HG02763 (cell line): ENCODE results near the gene SCAF8.
A peak's percentile ranks its signal among the peaks of the same experiment; 100 is the strongest.
"Not testable (repeated sequence)": the region's sequence is repeated elsewhere in the genome, so short reads cannot be mapped to it uniquely, and the experiment has no call there.

ENCODE experiments used
- ATAC-seq: cut with Tn5 transposase; IDR thresholded peaks from one replicate; pipeline ENCODE4 v1.9.1; 2021; ENCODE audit warnings: mild to moderate bottlenecking, moderate library complexity; ENCODE audit not compliant: unreplicated experiment

The SCAF8 gene

GRCh38 chr6:154732538-154733182 is 556 bp upstream of the SCAF8 start:
- ATAC-seq, result no peak

DNA sequence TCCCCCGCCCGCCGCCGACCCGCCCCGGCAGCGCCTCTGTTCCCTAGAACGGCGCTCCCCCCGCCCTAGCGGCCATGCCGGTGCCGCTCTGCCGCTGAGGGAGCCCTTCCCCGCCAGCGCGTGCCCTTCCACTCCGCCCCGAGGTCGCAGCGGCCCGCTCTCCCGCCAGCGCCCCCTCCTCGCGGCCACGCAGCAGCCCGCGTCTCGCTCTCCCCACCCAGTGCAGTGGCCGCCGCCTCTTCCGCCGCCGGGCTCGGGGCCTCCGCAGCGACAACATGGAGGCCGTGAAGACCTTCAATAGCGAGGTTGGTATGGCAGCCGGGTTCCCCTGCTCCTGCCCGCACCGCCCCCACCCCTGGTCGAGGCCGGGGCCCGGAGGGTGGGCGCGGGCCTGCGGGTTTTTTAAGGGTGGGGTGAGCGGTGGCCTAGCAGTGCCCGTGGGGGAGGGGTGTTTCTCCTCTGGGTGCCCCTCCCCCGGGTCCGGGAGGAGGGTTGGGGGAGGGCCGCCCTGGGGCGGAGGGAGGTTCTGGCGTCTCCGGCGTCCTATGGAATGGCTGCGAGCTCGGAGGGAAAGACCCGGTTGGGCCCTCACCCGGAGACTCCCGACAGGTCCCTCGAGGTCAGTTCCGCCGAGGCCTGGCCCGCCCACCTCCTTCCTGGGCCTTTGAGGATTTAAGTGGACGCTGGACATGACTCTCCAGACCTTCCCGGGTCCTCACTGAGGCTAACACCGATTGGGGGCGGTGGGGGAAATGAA is 588 bp downstream of the SCAF8 start:
- peak; percentile 73 for ATAC-seq

DNA sequence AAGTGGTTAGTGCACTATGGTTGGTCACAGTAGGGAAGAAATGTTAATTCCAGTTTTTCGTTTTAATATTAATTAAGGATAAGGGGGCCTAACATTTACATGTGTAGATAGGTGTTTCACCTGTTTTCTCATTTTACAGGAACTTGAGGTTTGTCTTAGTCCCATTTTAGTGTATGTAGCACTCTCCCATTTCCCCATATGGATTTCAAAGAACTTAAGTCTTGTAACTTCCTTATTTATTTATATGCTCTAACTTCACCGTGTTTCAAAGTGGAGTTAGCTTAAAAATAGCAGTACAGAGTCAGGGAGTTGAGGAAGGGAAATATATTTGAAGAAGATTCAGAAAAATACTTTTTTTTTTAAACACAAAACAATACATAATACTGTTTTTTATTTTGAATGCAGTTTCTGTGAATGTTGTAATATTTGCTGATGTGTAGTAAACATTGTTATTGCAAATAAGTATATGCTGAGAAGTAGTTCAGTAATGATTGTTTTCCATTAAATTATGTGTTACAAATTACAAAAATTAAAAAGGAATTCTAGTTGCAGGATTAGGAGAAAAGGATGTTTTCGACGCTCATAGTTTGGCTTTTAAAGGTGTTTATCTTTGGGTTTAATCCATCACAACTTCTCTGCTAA is 3.5 kb downstream of the SCAF8 start:
- ATAC-seq, result no peak

DNA sequence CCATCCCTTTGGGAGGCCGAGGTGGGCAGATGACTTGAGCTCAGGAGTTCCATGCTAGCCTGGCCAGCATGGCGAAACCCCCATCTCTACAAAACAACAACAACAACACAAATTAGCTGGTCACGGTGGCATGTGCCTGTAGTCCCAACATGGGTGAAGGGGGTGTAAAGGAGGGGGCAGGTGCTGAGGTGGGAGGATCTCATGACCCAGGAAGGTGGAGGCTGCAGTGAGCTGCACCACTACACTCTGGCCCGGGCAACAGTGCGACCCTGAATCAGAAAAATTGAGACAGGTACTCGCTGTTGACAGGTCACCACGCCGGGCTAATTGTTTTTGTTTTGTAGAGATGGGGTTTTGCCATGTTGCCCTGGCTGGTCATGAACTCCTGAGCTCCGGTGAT is 4.2 kb downstream of the SCAF8 start:
- ATAC-seq, result no peak

GRCh38 chr6:154738551-154738961 is 5.3 kb downstream of the SCAF8 start:
- ATAC-seq, result no peak

DNA sequence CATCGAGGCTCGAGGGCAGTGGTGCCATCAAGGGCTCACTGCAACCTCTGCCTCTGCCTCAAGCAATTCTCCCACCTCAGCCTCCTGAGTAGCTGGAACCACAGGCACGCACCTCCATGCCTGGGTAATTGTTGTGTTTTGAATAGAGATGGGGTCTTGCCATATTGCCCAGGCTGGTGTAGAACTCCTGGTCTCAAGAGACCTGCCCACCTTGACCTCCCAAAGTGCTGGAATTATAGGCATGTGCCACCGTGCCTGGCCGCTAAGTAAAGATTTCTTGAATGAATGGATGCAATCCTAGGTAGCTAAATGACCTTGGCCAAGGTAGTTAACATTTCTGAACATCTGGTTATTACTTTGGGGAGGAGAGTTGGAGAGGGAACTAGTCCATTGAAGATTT is 7.4 kb downstream of the SCAF8 start:
- no peak for ATAC-seq

- ATAC-seq, result no peak
Observed at GRCh38 chr6:154742891-154743290, 9.7 kb downstream of the SCAF8 start.

DNA sequence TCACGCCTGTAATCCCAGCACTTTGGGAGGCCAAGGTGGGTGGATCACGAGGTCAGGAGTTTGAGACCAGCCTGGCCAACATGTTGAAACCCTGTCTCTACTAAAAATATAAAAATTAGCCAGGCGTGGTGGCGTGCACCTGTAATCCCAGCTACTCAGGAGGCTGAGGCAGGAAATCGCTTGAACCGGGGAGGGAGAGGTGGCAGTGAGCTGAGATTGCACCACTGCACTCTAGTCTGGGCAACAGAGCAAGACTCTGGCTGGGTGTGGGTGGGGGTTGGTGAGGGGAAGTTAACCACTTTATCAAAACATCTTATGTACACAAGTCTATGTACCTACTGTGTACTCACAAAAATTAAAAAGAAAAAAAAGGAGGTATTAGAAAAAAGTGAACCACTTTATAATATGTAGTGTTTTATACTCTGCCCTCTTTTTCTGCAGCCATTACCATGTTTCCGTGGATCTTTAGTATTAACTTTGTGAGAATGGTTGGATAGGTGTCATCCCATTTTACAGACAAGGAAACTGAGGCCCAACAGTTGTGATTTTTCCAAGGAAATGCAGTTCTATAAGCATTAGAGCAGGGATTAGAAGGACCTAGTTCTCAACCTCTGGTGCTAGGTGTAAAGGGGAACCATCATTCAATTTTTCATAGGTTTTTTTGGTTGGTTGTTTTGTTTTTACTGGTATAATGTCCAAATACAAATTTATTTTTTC is 11.0 kb downstream of the SCAF8 start:
- ATAC-seq, result not testable (repeated sequence)

DNA sequence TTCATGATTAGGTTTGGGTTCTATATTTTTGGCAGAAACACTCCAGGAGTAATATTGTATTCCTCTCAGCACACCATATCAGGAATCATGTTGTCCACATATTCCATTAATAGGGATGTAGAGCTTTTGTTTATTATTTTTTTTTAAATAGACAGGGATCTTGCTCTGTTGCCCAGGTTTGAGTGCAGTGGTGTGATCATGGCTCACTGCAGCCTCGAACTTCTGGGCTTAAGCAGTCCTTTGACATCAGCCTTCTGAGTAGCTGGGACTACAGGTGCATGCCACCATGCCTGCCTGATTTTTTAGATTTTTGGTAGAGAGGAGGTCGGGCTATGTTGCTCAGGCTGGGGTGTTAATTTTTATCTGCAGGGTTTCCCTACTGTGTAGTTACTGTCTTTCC is 12.0 kb downstream of the SCAF8 start:
- no peak for ATAC-seq

GRCh38 chr6:154749341-154749740 is 16.1 kb downstream of the SCAF8 start:
- ATAC-seq, result no peak

DNA sequence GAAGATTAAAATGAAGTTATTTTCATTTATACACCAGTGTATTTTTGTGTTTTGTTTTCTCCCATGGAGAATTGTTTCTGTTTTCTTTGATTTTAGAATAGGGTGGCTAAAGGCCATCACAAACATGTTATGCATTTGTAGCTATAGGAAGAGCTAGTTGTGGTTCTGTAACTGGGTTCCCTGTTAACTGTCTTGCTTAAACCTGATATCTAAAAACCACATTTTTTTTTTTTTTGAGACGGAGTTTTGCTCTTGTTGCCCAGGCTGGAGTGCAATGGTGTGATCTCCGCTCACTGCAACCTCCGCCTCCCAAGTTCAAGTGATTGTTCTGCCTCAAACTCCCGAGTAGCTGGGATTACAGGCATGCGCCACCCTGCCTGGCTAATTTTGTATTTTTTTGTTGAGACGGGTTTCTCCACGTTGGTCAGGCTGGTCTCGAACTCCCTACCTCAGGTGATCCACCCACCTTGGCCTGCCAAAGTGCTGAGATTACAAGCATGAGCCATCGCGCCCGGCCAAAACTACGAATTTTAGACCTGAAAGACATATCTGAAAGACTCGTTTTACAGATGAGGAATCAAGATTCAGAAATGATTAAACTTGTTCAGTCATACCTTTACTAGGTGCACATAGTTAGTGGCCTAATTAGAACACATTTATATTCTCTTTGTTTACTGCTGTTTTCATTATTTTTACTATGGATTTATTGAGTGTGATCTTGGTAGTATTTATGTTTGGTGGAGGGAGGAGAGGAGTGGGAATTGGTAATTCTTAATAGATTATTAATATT is 18.0 kb downstream of the SCAF8 start:
- no peak for ATAC-seq

DNA sequence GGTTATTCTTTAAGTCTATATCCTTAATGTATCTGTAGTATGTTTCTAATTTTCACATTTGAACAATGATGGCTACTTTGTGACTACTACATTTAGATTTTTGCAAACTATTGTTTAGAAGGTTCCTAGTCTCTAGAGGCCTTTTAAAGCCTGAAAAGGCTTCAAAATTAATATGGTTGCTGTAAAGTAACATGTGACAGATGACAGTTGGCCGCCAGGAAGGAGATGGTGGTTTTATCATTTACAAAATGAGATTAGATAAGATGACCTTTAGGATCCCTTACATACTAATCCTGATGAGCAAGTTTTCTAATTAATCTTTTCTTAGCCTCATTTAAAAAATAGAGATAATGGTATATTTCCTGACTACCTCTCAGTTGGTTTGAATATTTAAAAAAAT is 18.8 kb downstream of the SCAF8 start:
- ATAC-seq, result no peak

DNA sequence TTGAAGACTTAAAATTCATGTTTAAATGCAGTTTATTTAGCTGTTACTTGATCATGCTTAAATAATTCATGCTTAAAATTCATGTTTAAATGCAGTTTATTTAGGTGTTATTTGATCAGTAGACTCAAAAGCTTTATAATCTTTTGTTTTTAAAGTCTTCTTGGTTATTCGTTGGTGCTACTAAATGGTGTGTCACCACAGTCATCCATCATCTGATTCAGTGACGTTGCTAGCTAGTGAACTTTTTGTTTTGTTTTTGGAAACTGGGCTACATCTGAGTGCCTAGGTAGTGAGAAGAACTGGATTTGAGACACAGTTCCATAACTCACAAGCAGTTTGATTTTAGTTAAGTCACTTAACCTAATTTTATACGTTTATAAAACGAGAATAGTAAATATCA is 20.9 kb downstream of the SCAF8 start:
- no peak for ATAC-seq

DNA sequence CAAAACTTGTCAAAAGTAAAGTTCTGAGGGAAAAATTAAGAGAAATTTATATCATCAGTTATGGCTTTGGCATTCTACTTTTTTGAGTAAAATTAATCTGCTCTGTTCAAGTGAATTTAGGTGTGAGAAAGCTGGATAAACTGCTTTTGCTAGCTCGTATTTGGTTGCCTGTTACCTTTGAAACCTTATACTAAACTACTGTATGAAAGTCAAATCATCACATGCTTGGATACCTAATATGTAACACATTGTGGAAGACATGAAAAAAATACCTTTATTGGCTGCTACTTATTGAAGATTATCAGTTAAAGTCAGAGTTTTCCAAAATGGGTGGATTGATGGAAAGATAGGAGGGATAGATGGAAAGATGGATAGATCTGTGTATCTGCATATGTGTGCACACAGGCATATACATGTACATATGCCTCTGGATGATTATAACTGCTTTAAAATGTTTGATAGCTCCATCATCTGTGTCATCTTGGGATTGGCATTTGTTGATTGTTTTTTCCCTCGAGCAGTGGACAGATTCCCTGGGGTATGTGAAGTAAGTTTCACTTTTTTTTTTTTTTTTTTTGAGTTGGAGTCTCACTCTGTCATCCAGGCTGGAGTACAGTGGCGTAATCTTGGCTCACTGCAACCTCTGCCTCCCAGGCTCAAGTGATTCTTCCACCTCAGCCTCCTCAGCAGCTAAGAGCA is 24.3 kb downstream of the SCAF8 start:
- ATAC-seq, result no peak

DNA sequence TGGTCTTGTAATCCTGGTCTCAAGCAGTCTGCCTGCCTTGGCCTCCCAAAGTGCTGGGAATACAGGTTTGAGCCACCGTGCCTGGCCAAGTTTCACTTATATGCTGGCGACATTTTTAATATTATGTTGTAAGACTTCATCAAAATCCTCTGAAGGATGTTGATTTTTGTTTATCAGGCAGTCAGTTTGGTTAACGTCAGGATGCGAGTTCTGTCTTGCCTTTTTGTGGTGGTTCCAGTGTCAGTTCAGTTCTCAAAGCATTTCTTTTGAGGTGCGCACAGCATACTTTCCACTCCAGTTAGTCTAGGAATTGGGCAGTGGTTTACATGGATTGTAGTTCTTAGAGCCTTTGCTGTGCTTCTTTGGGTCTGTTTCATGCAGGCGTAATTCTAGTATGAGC is 24.9 kb downstream of the SCAF8 start:
- no peak for ATAC-seq

DNA sequence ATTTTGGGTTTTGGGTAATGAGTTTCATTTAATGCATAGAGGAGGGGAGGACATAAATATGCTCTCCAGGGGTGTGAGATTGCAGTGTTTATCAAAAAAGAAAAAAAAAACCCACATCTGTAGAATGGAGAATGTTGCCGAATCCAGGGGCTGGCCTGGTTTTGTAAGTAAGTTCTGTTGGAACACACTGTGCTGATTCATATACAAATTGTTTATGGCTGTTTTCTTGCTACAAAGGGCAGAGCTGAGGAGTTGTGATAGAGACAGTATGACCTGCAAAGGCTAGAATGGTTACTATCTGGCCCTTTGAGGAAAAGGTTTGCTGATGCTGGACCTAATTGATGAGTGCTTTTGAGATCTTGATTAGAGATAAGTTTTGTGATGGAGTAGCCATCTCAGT is 30.4 kb downstream of the SCAF8 start:
- no peak for ATAC-seq

DNA sequence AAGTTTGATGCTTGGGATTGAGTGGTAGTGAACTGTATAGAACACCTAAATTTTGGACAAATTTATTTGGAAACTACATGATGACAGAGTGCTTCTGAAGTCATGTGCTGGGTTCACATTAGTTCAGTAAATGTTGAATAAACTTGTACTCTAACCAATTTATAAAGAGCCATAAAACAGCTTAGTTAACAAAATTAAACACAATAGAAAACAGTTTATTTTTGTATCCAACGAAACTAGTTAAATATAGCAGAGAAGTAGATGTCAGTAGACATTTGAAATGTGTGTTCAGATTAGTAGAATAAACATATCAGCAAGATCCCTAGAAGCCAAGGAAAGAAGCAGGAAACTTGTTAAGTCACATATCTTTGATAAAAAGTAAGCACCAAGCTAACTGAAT is 32.1 kb downstream of the SCAF8 start:
- ATAC-seq, result no peak

DNA sequence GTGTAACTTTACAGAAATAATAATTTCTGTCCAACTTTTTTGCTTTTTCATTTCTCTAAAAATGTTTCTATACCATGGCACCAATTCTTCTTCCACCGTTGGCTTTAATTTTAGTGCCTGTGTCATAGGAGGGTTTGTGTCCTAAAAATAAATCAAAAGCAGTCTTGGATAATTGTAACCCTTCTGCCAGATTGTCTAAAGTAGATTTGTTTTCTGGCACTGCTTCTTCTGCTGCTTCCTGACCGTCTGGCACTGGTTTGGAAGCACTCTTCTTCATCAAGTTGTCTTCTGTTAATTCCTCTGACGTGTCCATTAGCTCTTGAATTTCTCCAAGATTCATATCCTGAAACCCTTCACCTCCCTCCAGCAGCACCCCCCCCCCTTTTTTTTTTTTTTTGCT is 33.1 kb downstream of the SCAF8 start:
- ATAC-seq, result no peak

DNA sequence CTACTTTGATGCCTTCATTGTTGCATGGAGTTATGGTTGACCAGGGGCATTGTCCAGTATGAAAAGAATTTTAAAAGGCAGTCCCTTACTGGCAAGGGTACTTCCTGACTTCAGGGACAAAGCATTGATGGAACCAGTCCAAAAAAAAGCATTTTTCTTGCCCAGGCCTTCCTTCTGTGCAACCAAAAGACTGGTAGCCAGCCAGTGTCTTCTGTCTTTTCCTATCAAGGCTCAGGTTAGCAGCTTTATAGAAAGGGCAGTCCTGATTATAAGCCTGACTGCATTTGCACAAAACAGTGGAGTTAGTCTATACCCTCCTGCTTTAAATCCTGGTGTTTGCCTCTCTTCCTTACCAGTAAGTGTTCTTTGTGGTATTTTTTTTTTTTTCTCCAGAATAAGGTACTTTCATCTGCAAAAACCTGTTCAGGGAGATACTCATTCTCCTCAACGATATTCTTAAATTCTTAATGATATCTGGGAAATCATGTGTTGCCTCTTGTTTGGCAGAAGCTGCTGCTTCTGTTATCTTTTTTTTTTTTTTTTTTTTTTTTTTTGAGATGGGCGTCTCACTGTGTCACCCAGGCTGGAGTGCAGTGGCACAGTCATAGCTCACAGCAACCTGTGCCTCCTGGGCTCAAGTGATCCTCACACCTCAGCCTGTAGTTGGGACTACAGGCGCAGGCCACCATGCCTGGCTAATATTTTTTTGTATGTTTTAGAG is 33.9 kb downstream of the SCAF8 start:
- ATAC-seq, result no peak

DNA sequence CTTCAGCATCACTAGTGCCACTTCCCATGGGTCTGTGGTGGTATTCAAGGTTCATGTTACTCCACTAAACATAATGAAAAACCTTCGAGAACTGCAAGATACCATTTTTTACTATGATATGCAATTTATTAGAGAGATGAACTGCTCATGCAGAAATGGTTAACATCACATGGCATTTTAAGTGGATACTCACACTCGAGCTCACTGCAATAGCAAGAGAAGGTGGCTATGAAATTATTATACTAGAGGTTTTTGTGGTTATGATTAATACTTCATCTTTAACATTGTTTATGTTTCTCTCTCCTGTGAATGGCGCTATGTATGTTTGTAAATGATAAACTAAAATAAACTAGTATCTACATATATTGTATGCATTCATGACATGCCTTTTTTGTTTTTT is 35.1 kb downstream of the SCAF8 start:
- no peak for ATAC-seq
